IMR-90 (cell line): ENCODE measurements around the gene CPAMD8. TPM values are rescaled to one million over a fixed set of nuclear protein-coding genes. Genes with fewer than 3 reads are reported as not detected.

Source experiments
- ATAC-seq: fragments of 200-7000 bp; cut with Tn5 transposase; 2 replicates; pipeline ENCODE4 v1.9.1; 2020; ENCODE audit warnings: low read depth, mild to moderate bottlenecking, moderate library complexity
- BruUV-seq: library from RNA; stranded (reverse); fragments of 400-500 nt; replicated peaks from 2 replicates; lab custom pipeline; 2021; lab: Mats Ljungman, UMichigan
- CTCF ChIA-PET: fragments of 300-600 bp; formaldehyde crosslinking; extraction: SDS; loops from one replicate; lab custom pipeline; 2021; ENCODE audit warnings: antibody characterized with exemption; lab: Yijun Ruan, JAX
- POLR2A ChIA-PET: fragments of 300-600 bp; sonication (Branson Sonifier 250); formaldehyde crosslinking; loops from one replicate; lab custom pipeline; 2022; ENCODE audit warnings: antibody characterized with exemption; ENCODE audit not compliant: unreplicated experiment; lab: Charles Lee
- DNase-seq: peaks from one replicate; pipeline ENCODE4 v3.0.0; 2013
- H2AFZ ChIP-seq: replicated peaks from 2 replicates; pipeline ENCODE3; 2013; ENCODE audit warnings: low read length, mild to moderate bottlenecking; ENCODE audit not compliant: poor library complexity
- H2AK5ac ChIP-seq: 2 replicates; pipeline ENCODE4 v1.6.1; 2013; ENCODE audit warnings: low read depth, low read length, inconsistent platforms
- H2AK9ac ChIP-seq: replicated peaks from 2 replicates; pipeline ENCODE3; 2013; ENCODE audit warnings: mild to moderate bottlenecking, low read depth, low read length, moderate library complexity; ENCODE audit not compliant: poor library complexity
- H2BK120ac ChIP-seq: 2 replicates; pipeline ENCODE4 v1.6.1; 2013; ENCODE audit warnings: low read depth, low read length, inconsistent platforms
- H2BK15ac ChIP-seq: 3 replicates; pipeline ENCODE4 v1.6.1; 2013; ENCODE audit warnings: low read depth, low read length, inconsistent platforms
- H2BK20ac ChIP-seq: 2 replicates; pipeline ENCODE4 v1.6.1; 2013; ENCODE audit warnings: low read depth, mild to moderate bottlenecking, inconsistent platforms, low read length, moderate library complexity
- H2BK5ac ChIP-seq: 2 replicates; pipeline ENCODE4 v1.6.1; 2013; ENCODE audit warnings: mild to moderate bottlenecking, low read depth, low read length, inconsistent platforms; ENCODE audit not compliant: poor library complexity, severe bottlenecking
- H3K14ac ChIP-seq: replicated peaks from 2 replicates; pipeline ENCODE4 v1.6.1; 2013; ENCODE audit warnings: low read depth, low read length, inconsistent platforms
- H3K18ac ChIP-seq: 2 replicates; pipeline ENCODE4 v1.6.1; 2013; ENCODE audit warnings: low read depth, low read length, control low read depth
- H3K23ac ChIP-seq: 2 replicates; pipeline ENCODE4 v1.6.1; 2013; ENCODE audit warnings: low read depth, low read length, inconsistent platforms
- H3K27ac ChIP-seq: 2 replicates; pipeline ENCODE4 v1.5.1; 2013; ENCODE audit warnings: mild to moderate bottlenecking, control low read depth, low read length; ENCODE audit not compliant: insufficient read depth
- H3K27me3 ChIP-seq: 2 replicates; pipeline ENCODE4 v1.6.1; 2013; ENCODE audit warnings: low read length; ENCODE audit not compliant: control insufficient read depth, insufficient read depth
- H3K36me3 ChIP-seq: 2 replicates; pipeline ENCODE4 v1.6.1; 2013; ENCODE audit warnings: low read length, mixed read lengths; ENCODE audit not compliant: control insufficient read depth, insufficient read depth
- H3K4ac ChIP-seq: 2 replicates; pipeline ENCODE4 v1.6.1; 2013; ENCODE audit warnings: low read depth, low read length, inconsistent platforms
- H3K4me1 ChIP-seq: 2 replicates; pipeline ENCODE4 v1.6.1; 2013; ENCODE audit warnings: low read length, mixed read lengths; ENCODE audit not compliant: control insufficient read depth, insufficient read depth
- H3K4me2 ChIP-seq: 2 replicates; pipeline ENCODE4 v1.6.1; 2013; ENCODE audit warnings: low read depth, mild to moderate bottlenecking, control low read depth, low read length, moderate library complexity
- H3K4me3 ChIP-seq: 2 replicates; pipeline ENCODE4 v1.5.1; 2013; ENCODE audit warnings: low read depth, mild to moderate bottlenecking, control low read depth, low read length, moderate library complexity; ENCODE audit not compliant: insufficient read depth
- H3K56ac ChIP-seq: 2 replicates; pipeline ENCODE4 v1.6.1; 2013; ENCODE audit warnings: low read length, inconsistent platforms; ENCODE audit not compliant: insufficient read depth; ENCODE audit errors: extremely low read depth
- H3K79me1 ChIP-seq, 2 experiments: 2 replicates each; pipeline ENCODE4 v1.6.1; 2013; ENCODE audit warnings: low read length in 2 of 2, inconsistent platforms in 1 of 2, low read depth in 1 of 2
- H3K9ac ChIP-seq: 2 replicates; pipeline ENCODE4 v1.6.1; 2013; ENCODE audit warnings: low read depth, low read length, control low read depth
- H3K9me1 ChIP-seq: 2 replicates; pipeline ENCODE4 v1.6.1; 2013; ENCODE audit warnings: low read length, inconsistent platforms; ENCODE audit not compliant: insufficient read depth
- H3K9me3 ChIP-seq: 2 replicates; pipeline ENCODE4 v1.6.1; 2013; ENCODE audit warnings: low read length; ENCODE audit not compliant: control insufficient read depth, insufficient read depth
- H4K20me1 ChIP-seq: 2 replicates; pipeline ENCODE4 v1.6.1; 2013; ENCODE audit warnings: low read length, inconsistent platforms; ENCODE audit not compliant: insufficient read depth
- H4K5ac ChIP-seq: 2 replicates; pipeline ENCODE4 v1.6.1; 2013; ENCODE audit warnings: mild to moderate bottlenecking, low read depth, low read length, control low read depth
- H4K8ac ChIP-seq, 2 experiments: 2 replicates each; pipeline ENCODE4 v1.6.1; 2013; ENCODE audit warnings: low read depth in 2 of 2, low read length in 2 of 2, control low read depth in 1 of 2, inconsistent platforms in 1 of 2
- H4K91ac ChIP-seq: 2 replicates; pipeline ENCODE4 v1.6.1; 2013; ENCODE audit warnings: low read depth, low read length, inconsistent platforms; ENCODE audit not compliant: insufficient read depth
- BHLHE40 ChIP-seq: fragments of 150-350 bp; IDR thresholded peaks from 2 replicates; pipeline ENCODE4 v1.6.1; 2016; ENCODE audit warnings: mild to moderate bottlenecking, low read depth, low read length
- CEBPB ChIP-seq: IDR thresholded peaks from 2 replicates; pipeline ENCODE4 v1.6.1; 2012; ENCODE audit warnings: low read depth, low read length, improper control_type of control experiment
- CHD1 ChIP-seq: IDR thresholded peaks from 2 replicates; pipeline ENCODE4 v1.6.1; 2012; ENCODE audit warnings: low read depth, low read length, improper control_type of control experiment
- CTCF ChIP-seq: conservative IDR thresholded peaks from 2 replicates; pipeline ENCODE4 v1.5.1; 2012; ENCODE audit warnings: mild to moderate bottlenecking, low read depth, low read length, improper control_type of control experiment
- ELK1 ChIP-seq: fragments of 150-350 bp; IDR thresholded peaks from 2 replicates; pipeline ENCODE4 v1.6.1; 2016; ENCODE audit warnings: low read depth, mild to moderate bottlenecking, low read length, moderate library complexity, borderline replicate concordance
- FOS ChIP-seq: fragments of 150-350 bp; IDR thresholded peaks from 2 replicates; pipeline ENCODE4 v1.6.1; 2016; ENCODE audit warnings: low read depth, low read length
- MAFK ChIP-seq: IDR thresholded peaks from 2 replicates; pipeline ENCODE4 v1.6.1; 2012; ENCODE audit warnings: low read depth, low read length, improper control_type of control experiment
- MAZ ChIP-seq: IDR thresholded peaks from 2 replicates; pipeline ENCODE4 v1.6.1; 2012; ENCODE audit warnings: low read depth, mild to moderate bottlenecking, low read length, improper control_type of control experiment, moderate library complexity, borderline replicate concordance
- MXI1 ChIP-seq: IDR thresholded peaks from 2 replicates; pipeline ENCODE4 v1.6.1; 2012; ENCODE audit warnings: low read depth, mild to moderate bottlenecking, low read length, moderate library complexity, borderline replicate concordance
- NFE2L2 ChIP-seq: fragments of 150-350 bp; IDR thresholded peaks from 2 replicates; pipeline ENCODE4 v1.6.1; 2016; ENCODE audit warnings: low read depth, mild to moderate bottlenecking, low read length
- POLR2A ChIP-seq: IDR thresholded peaks from 2 replicates; pipeline ENCODE4 v1.6.1; 2012; ENCODE audit warnings: mild to moderate bottlenecking, low read depth, low read length
- RCOR1 ChIP-seq: IDR thresholded peaks from 2 replicates; pipeline ENCODE4 v1.6.1; 2012; ENCODE audit warnings: mild to moderate bottlenecking, low read length, improper control_type of control experiment; ENCODE audit not compliant: insufficient replicate concordance
- RFX5 ChIP-seq: IDR thresholded peaks from 2 replicates; pipeline ENCODE4 v1.8.0; 2012; ENCODE audit warnings: low read depth, mild to moderate bottlenecking, low read length, moderate library complexity
- SMC3 ChIP-seq: fragments of 150-350 bp; IDR thresholded peaks from 2 replicates; pipeline ENCODE4 v1.6.1; 2016; ENCODE audit warnings: low read depth, mild to moderate bottlenecking, antibody characterized with exemption, low read length, moderate library complexity
- WGBS, 2 experiments: methylation state at CpG; one replicate each; pipeline versions ENCODE4 v1.1.5 to v1.1.7; 2013; ENCODE audit warnings: missing lambda C conversion rate in 2 of 2; ENCODE audit not compliant: insufficient read length in 1 of 2; ENCODE audit errors: extremely low coverage in 2 of 2; 5-methylcytosine and 5-hydroxymethylcytosine counted together
- dilution Hi-C: fragments of 300-500 bp; cut with HindIII; formaldehyde crosslinking; loops from one replicate; pipeline ENCODE4 v1.14.3; 2018; ENCODE audit warnings: low sequenced_read_pairs; ENCODE audit not compliant: unreplicated experiment
- in situ Hi-C: fragments of 300-500 bp; cut with MboI; formaldehyde crosslinking; loops from 3 replicates; pipeline ENCODE4 v1.14.3; 2019; ENCODE audit warnings: low sequenced_read_pairs, inconsistent platforms, mixed read lengths
- intact Hi-C: fragments of 100-400 bp; cut with micrococcal nuclease; formaldehyde crosslinking; loops from 2 replicates; pipeline ENCODE4 v1.10.0; 2022
- polyA plus RNA-seq, 3 experiments: library from polyadenylated mRNA; depleted of rRNA; stranded (reverse); fragments of >200 nt; gene quantifications; 2 replicates each; pipeline ENCODE4 v1.2.3, GENCODE V29; 2012; ENCODE audit warnings: low replicate concordance in 1 of 3
- total RNA-seq: library from RNA; depleted of rRNA; stranded (reverse); fragments of >200 nt; gene quantifications from 2 replicates; pipeline ENCODE4 v1.2.3, GENCODE V29; 2012

The CPAMD8 gene
- total and polyA plus RNA-seq, 2 of the 4 experiments (the other 2 are of a cell fraction): 0.36 to 0.79 TPM

GRCh38 chr19:16896146-16897028, 130.2 kb downstream of the CPAMD8 start:
- Histone ChIP-seq H4K91ac (no peak overlapping the region), H3K27me3 (peaks cover 10% of the 10 kb centered on the region; the same call in 1 of the 2 replicates), H2BK20ac (no peak overlapping the region), H4K8ac (peak overlapping the region; percentile 53 to 81; a peak in 2 of 4 replicates), H3K4me2 (peak overlapping the region; percentile 98), H3K9ac (peak overlapping the region; percentile 83), H3K18ac (no peak overlapping the region), H3K56ac (no peak overlapping the region), H2AK5ac (no peak overlapping the region), H3K27ac (peak overlapping the region; percentile 16; the same call in 1 of the 2 replicates), H2BK15ac (no peak overlapping the region), H4K5ac (0 out of 2 replicates have a peak overlapping the region, but pooled peaks have one; percentile 48), H3K4ac (peak overlapping the region; percentile 58; the same call in 1 of the 2 replicates), H4K20me1 (no peaks in the 10 kb centered on the region), H3K36me3 (no peaks in the 10 kb centered on the region), H3K9me1 (no peaks in the 10 kb centered on the region), H2BK120ac (no peak overlapping the region), H2AFZ (peak overlapping the region; percentile 85), H2AK9ac (peak overlapping the region; percentile 3), H3K9me3 (no peaks in the 10 kb centered on the region), H2BK5ac (no peak overlapping the region), H3K79me1 (no peaks in the 10 kb centered on the region), H3K4me3 (peak overlapping the region; percentile 84), H3K4me1 (no peaks in the 10 kb centered on the region), H3K14ac (no peak overlapping the region), H3K23ac (no peak overlapping the region)
- BruUV-seq: no TSS peak
- ChIA-PET CTCF (no interaction called here), POLR2A (no interaction called here)
- dilution Hi-C loops (no loop called here), intact Hi-C loops (loop anchor here (1.0 to 2.0 kb wide), 2 partner anchors 125 to 386 kb away; no protein-coding TSS in a partner anchor), in situ Hi-C loops (no loop called here)
- no peak for ATAC-seq
- 9% methylated on average over 12 of the region's 66 CpGs; no CpG with 5 or more reads in 1 of the 2 experiments for WGBS, 2 experiments
- no peak for DNase-seq
- TF ChIP-seq ELK1 (no peak), MXI1 (no peak), MAFK (no peak), RFX5 (no peak), POLR2A (no peak), SMC3 (no peak), BHLHE40 (no peak), MAZ (no peak), CTCF (no peak), RCOR1 (no peak), CEBPB (no peak), NFE2L2 (no peak), CHD1 (no peak), FOS (no peak)
